Measurements from ENCODE around the gene RARS2. TPM values are rescaled to one million over a fixed set of nuclear protein-coding genes. Genes with fewer than 3 reads are reported as not detected.

The RARS2 gene
- total RNA-seq, 4 donors from 2014 or later = 11.4 to 21.1 (median 13.4) TPM

DNA sequence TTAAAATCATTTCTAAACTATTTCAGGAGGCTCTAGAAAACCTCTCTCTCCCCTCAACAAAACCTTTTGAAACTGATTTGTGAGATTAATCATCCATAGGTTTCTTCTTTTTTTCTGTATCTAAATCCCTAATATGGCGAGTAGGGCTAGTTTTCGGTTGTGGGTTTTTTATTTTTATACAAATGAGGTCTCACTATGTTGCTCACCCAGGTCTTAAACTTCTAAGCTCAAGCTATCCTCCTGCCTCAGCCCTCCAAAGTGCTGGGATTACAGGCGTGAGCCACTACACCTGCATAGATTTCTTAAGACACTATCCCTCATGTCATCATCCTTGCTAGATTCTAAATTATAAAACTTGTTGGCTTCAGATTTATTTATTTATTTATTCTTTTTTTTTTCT lies 44.1 kb upstream of the RARS2 start:
- Histone ChIP-seq H3K9me3 (no peaks in the 10 kb centered on the region), H3K4me3 (no peak overlapping the region), H3K4me1 (peaks cover 5 to 13% of the 10 kb centered on the region in 2 donors), H3K27me3 (no peaks in the 10 kb centered on the region), H3K27ac (no peak overlapping the region), H3K36me3 (peaks cover 0 to 12% of the 10 kb centered on the region in 2 donors)
- TF ChIP-seq POLR2A (IDR thresholded peaks at IDR 0.05) = no peak
- TF ChIP-seq, protein P1, sequence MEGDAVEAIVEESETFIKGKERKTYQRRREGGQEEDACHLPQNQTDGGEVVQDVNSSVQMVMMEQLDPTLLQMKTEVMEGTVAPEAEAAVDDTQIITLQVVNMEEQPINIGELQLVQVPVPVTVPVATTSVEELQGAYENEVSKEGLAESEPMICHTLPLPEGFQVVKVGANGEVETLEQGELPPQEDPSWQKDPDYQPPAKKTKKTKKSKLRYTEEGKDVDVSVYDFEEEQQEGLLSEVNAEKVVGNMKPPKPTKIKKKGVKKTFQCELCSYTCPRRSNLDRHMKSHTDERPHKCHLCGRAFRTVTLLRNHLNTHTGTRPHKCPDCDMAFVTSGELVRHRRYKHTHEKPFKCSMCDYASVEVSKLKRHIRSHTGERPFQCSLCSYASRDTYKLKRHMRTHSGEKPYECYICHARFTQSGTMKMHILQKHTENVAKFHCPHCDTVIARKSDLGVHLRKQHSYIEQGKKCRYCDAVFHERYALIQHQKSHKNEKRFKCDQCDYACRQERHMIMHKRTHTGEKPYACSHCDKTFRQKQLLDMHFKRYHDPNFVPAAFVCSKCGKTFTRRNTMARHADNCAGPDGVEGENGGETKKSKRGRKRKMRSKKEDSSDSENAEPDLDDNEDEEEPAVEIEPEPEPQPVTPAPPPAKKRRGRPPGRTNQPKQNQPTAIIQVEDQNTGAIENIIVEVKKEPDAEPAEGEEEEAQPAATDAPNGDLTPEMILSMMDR (IDR thresholded peaks at IDR 0.05 in 4 of 5, conservative IDR thresholded peaks at IDR 0.05 in 1 of 5) = no peak
- in situ Hi-C loops (cut with MboI; ENCODE audit: low sequenced_read_pairs in 4 of 4) (no loop called here), intact Hi-C loops (cut with DNase I; ENCODE audit: low total_unique reads) (loop anchor here (10.0 kb wide), 1 partner anchor 161 kb away; no protein-coding TSS in a partner anchor)
- no peak for ATAC-seq
- DNase-seq = no peak

- H3K4me3 ChIP-seq = no peak overlapping the region
- no peak for ATAC-seq
- no peak overlapping the region for H3K27ac ChIP-seq
- H3K27me3 ChIP-seq = no peaks in the 10 kb centered on the region
- H3K4me1 ChIP-seq = peaks cover 6 to 13% of the 10 kb centered on the region in 2 donors
- in situ Hi-C loops (cut with MboI; ENCODE audit: low sequenced_read_pairs in 4 of 4) (no loop called here), intact Hi-C loops (cut with DNase I; ENCODE audit: low total_unique reads) (loop anchor here (10.0 kb wide), 1 partner anchor 164 kb away; no protein-coding TSS in a partner anchor)
- TF ChIP-seq, protein P1 (IDR thresholded peaks at IDR 0.05 in 4 of 5, conservative IDR thresholded peaks at IDR 0.05 in 1 of 5) = no peak
- DNase-seq = no peak
- H3K36me3 ChIP-seq = peaks cover 0 to 12% of the 10 kb centered on the region in 2 donors
- no peaks in the 10 kb centered on the region for H3K9me3 ChIP-seq
Measured at GRCh38 chr6:87630746-87631145, 41.0 kb upstream of the RARS2 start.

GRCh38 chr6:87628881-87629280 lies 39.1 kb upstream of the RARS2 start:
- in situ Hi-C loops (cut with MboI; ENCODE audit: low sequenced_read_pairs in 4 of 4) = no loop called here
- Histone ChIP-seq H3K27me3 (no peaks in the 10 kb centered on the region), H3K9me3 (no peaks in the 10 kb centered on the region), H3K4me1 (peaks cover 6 to 7% of the 10 kb centered on the region in 2 donors), H3K27ac (no peak overlapping the region), H3K4me3 (no peak overlapping the region), H3K36me3 (peaks cover 0 to 12% of the 10 kb centered on the region in 2 donors)
- TF ChIP-seq, protein P1 (IDR thresholded peaks at IDR 0.05 in 4 of 5, conservative IDR thresholded peaks at IDR 0.05 in 1 of 5) = no peak
- no peak for TF ChIP-seq POLR2A (IDR thresholded peaks at IDR 0.05)
- intact Hi-C loops (cut with DNase I; ENCODE audit: low total_unique reads) = no loop called here
- ATAC-seq (peak; percentile 52 to 72), DNase-seq (no peak)

DNA sequence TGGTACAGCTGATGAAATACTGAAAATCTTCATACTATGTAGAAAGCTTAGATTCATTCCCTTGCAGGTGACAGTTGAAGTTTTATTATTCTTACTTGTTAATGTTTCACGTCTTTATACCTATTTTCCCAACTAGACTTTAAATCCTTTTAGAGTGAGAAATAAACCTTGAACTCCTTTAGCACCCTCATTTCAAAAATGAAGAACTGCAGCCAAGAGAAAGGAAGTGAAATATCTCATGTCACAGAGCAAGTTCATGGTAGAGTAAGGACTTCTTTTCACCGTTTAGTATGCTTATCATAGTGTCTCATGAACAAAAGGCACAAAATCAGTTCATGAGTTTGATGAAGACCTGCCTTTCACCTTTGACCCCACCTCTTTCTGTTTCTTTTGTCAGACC lies 38.6 kb upstream of the RARS2 start:
- peaks cover 0 to 12% of the 10 kb centered on the region in 2 donors for H3K36me3 ChIP-seq
- peaks cover 6 to 7% of the 10 kb centered on the region in 2 donors for H3K4me1 ChIP-seq
- H3K27ac ChIP-seq = no peak overlapping the region
- intact Hi-C loops (cut with DNase I; ENCODE audit: low total_unique reads) = no loop called here
- ATAC-seq (no peak), DNase-seq (no peak)
- H3K4me3 ChIP-seq = no peak overlapping the region
- TF ChIP-seq, protein P1 (IDR thresholded peaks at IDR 0.05 in 4 of 5, conservative IDR thresholded peaks at IDR 0.05 in 1 of 5) = no peak
- TF ChIP-seq POLR2A (IDR thresholded peaks at IDR 0.05) = no peak
- no peaks in the 10 kb centered on the region for H3K27me3 ChIP-seq
- H3K9me3 ChIP-seq = no peaks in the 10 kb centered on the region
- in situ Hi-C loops (cut with MboI; ENCODE audit: low sequenced_read_pairs in 4 of 4) = no loop called here

DNA sequence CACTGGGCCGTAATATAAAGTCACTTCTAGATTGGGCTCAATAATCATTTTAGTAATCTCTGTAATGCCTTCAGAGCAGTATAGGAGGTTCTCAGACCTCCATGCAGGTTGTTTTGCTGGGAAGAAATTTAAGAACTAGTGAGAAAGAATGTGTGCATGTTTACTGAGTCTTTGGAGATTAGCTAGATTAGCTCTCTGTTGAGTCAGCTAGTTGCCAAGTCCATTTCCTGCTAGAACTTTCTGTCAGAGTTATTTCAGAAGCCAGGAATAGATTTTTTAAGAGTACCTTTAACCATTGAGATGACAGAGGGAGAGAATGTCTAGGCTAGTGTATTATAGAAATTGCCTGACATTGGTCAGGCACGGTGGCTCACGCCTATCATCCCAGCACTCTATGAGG lies 33.5 kb upstream of the RARS2 start:
- TF ChIP-seq, protein P1 (IDR thresholded peaks at IDR 0.05 in 4 of 5, conservative IDR thresholded peaks at IDR 0.05 in 1 of 5) = no peak
- intact Hi-C loops (cut with DNase I; ENCODE audit: low total_unique reads) (no loop called here), in situ Hi-C loops (cut with MboI; ENCODE audit: low sequenced_read_pairs in 4 of 4) (no loop called here)
- ATAC-seq = no peak
- Histone ChIP-seq H3K4me1 (peaks cover 6 to 9% of the 10 kb centered on the region in 2 donors), H3K36me3 (peaks cover 0 to 13% of the 10 kb centered on the region in 2 donors), H3K27ac (no peak overlapping the region), H3K27me3 (no peaks in the 10 kb centered on the region), H3K4me3 (no peak overlapping the region), H3K9me3 (no peaks in the 10 kb centered on the region)
- no peak for DNase-seq

Data from gastrocnemius medialis (tissue), 4 donors.